Stimulated activated memory B cell treated with anti-CD40 and anti-IgM and Interleukin-4, amounts not matched to agents 10 μg/mL and 1 μg/mL and 100 μg/mL, for 72 hours (primary cell): Measurements from ENCODE around the gene GRM8.

ENCODE experiments used
- ATAC-seq: fragments of 150-1000 bp; cut with Tn5 transposase; 2 replicates; pipeline ENCODE4 v1.10.0; 2021
- H3K27ac Mint-ChIP-seq: one replicate; pipeline ENCODE4 v1.8.0; 2022; ENCODE audit warnings: mild to moderate bottlenecking, mixed read lengths
- H3K27me3 Mint-ChIP-seq: one replicate; pipeline ENCODE4 v1.8.0; 2022; ENCODE audit warnings: mixed read lengths
- H3K36me3 Mint-ChIP-seq: one replicate; pipeline ENCODE4 v1.8.0; 2022; ENCODE audit warnings: mixed read lengths
- H3K4me1 Mint-ChIP-seq: one replicate; pipeline ENCODE4 v1.8.0; 2022; ENCODE audit warnings: mixed read lengths
- H3K4me3 Mint-ChIP-seq: one replicate; pipeline ENCODE4 v1.8.0; 2022; ENCODE audit warnings: mild to moderate bottlenecking, moderate library complexity, mixed read lengths
- H3K9me3 Mint-ChIP-seq: one replicate; pipeline ENCODE4 v1.8.0; 2022; ENCODE audit warnings: mixed read lengths

Gene GRM8

DNA sequence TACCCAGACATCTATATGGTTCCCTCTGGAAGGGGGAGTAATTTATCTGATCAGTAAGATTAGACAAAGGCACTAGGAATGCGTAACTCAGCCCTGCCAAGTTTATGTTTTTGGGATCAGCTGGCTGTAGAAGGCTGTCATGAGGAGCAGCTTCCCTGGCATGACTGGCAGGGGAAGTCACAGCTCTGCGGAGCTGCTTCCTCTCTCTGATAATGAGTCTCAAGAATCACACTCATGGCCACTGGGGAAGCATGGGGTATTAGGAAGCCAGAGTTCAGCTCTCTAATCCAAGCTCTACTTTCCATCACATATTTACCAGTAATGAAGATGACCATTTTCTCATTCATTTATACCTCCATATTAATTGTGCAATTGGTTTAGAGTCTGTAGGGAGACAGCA, 758.9 kb downstream of the GRM8 start:
- no peaks in the 10 kb centered on the region for H3K4me1 Mint-ChIP-seq
- H3K4me3 Mint-ChIP-seq = no peak overlapping the region
- H3K36me3 Mint-ChIP-seq = no peaks in the 10 kb centered on the region
- no peaks in the 10 kb centered on the region for H3K27me3 Mint-ChIP-seq
- no peaks in the 10 kb centered on the region for H3K9me3 Mint-ChIP-seq
- no peak overlapping the region for H3K27ac Mint-ChIP-seq
- no peak for ATAC-seq

DNA sequence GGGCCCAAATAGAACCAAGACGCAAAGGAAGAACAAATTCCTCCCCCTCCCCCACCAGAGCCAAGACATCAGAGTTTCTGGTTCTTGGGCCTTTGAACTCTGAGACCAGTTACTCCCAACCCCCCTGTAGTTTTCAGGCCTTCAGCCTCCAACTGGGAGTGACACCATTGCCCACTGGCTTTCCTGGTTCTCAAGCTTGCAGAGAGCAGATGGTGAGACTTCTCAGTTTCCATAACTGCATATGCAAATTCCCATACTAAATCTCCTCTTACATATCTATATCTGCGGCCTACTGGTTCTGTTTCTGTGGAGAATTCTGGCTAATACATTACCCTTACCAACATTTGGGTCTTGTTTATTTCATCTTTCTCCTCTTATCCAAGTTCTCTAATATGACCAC, 762.9 kb downstream of the GRM8 start:
- H3K27ac Mint-ChIP-seq = no peak overlapping the region
- H3K4me3 Mint-ChIP-seq = no peak overlapping the region
- no peaks in the 10 kb centered on the region for H3K4me1 Mint-ChIP-seq
- no peak for ATAC-seq
- H3K9me3 Mint-ChIP-seq = no peaks in the 10 kb centered on the region
- H3K36me3 Mint-ChIP-seq = no peaks in the 10 kb centered on the region
- H3K27me3 Mint-ChIP-seq = no peaks in the 10 kb centered on the region

DNA sequence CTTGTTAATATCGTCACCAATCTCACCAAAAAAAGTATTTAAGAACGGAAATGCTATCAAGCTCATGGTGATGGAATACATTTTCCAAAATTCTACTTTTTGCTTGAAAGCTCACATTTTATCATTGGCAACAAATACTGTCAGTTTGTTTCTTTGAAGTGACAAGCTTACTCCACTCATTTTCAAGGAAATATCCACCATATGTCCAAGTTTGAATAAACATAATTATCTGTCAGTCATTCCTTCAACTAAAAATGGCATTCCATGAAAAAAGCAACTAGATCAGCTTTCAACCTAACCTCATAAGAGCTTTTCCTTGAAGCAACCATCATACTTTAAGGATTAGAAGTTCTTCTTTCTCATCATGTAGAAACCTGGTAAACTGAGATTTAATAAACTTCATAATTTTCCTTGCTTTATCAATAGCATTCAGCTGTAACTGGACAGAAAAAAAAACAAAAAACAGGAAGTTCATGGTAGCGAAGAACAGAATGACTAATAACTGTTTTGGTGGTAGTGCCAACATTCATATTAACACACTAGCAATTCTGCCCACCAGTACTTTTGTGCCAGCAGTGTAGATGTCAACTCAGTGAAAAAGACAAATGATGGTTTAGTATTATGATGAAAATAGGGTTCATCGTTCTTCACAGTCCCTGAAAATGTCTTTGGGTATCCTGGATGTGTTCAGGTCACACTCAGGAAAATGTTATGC, 764.9 kb downstream of the GRM8 start:
- ATAC-seq = no peak
- no peaks in the 10 kb centered on the region for H3K9me3 Mint-ChIP-seq
- no peak overlapping the region for H3K4me3 Mint-ChIP-seq
- H3K36me3 Mint-ChIP-seq = no peaks in the 10 kb centered on the region
- no peaks in the 10 kb centered on the region for H3K27me3 Mint-ChIP-seq
- H3K4me1 Mint-ChIP-seq = no peaks in the 10 kb centered on the region
- no peak overlapping the region for H3K27ac Mint-ChIP-seq

DNA sequence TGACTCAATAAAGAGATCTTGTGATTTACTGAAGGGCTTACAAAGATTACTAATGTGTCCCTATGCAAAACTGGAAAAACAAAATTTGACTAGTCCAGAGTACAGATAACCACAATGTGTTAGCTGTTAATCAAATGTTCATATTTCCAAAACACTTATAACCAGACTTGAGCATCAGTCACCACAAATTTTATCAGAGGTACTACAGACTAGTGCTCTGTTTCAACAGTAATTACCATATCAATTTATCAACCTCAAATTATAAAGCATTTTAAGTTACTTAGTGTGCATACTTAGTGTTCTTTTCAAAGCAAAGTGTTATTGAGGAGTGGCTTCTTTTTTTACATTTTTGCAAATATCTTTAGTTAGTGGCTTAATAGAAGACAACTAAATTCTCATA, 765.9 kb downstream of the GRM8 start:
- H3K27ac Mint-ChIP-seq = no peak overlapping the region
- ATAC-seq = no peak
- H3K9me3 Mint-ChIP-seq = no peaks in the 10 kb centered on the region
- no peak overlapping the region for H3K4me3 Mint-ChIP-seq
- H3K36me3 Mint-ChIP-seq = no peaks in the 10 kb centered on the region
- no peaks in the 10 kb centered on the region for H3K4me1 Mint-ChIP-seq
- H3K27me3 Mint-ChIP-seq = no peaks in the 10 kb centered on the region

DNA sequence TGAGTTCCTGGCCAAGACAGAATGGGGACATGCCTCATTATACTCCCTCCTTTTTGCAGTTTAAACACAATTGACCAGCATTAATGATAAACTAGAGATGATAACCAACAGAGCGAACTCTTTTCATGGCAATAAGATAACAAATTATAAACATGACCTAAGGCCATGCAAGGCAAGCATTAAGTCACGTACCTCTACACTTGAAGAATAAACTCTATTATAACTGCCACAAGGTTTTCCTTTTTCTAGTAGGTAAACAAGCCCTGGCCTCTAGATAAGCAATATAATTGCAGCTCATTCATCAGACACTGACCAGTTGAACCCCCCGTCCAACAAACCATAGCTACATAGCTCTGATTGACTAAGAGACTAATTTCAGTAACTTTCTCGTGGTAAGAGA, 767.0 kb downstream of the GRM8 start:
- H3K27me3 Mint-ChIP-seq = no peaks in the 10 kb centered on the region
- no peak overlapping the region for H3K27ac Mint-ChIP-seq
- H3K9me3 Mint-ChIP-seq = no peaks in the 10 kb centered on the region
- H3K36me3 Mint-ChIP-seq = no peaks in the 10 kb centered on the region
- ATAC-seq = no peak
- H3K4me3 Mint-ChIP-seq = no peak overlapping the region
- no peaks in the 10 kb centered on the region for H3K4me1 Mint-ChIP-seq

DNA sequence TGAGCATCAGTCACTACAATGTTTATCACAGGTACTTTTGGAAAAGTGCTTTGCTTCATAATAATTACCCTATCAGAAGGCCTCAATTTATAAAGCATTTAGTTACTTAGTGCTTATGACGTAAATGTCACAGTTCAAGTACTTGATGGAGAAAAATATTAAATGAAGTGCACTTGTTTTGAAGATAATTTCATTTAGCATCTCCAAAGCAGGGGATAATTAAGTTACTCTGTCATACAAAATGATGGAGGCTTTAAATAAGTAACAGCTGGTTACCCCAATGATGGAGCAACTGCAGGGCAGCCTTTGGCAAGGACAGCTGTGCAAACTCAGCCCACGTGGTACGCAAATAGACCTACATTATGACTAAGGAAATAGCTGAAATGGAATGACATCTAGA, 768.8 kb downstream of the GRM8 start:
- ATAC-seq = no peak
- H3K27ac Mint-ChIP-seq = no peak overlapping the region
- no peaks in the 10 kb centered on the region for H3K9me3 Mint-ChIP-seq
- H3K4me1 Mint-ChIP-seq = no peaks in the 10 kb centered on the region
- H3K27me3 Mint-ChIP-seq = no peaks in the 10 kb centered on the region
- no peaks in the 10 kb centered on the region for H3K36me3 Mint-ChIP-seq
- no peak overlapping the region for H3K4me3 Mint-ChIP-seq

DNA sequence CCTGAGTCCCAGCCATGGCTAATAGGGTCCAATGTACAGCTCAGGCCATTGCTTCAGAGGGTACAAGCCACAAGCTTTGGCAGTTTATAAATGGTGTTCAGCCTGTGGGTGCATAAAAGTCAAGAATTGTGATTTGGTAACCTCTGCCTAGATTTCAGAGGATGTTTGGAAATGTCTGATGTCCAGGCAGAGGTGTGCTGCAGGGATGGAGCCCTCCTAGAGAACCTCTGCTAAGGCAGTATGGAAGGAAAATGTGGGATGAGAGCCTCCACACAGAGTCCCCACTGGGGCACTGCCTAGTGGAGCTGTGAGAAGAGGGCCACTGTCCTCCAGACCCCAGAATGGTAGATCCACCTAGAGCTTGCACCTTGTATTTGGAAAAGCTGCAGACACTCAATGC, 779.9 kb downstream of the GRM8 start:
- no peaks in the 10 kb centered on the region for H3K4me1 Mint-ChIP-seq
- H3K27me3 Mint-ChIP-seq = no peaks in the 10 kb centered on the region
- no peak for ATAC-seq
- H3K9me3 Mint-ChIP-seq = peaks cover 10% of the 10 kb centered on the region
- no peak overlapping the region for H3K27ac Mint-ChIP-seq
- no peak overlapping the region for H3K4me3 Mint-ChIP-seq
- H3K36me3 Mint-ChIP-seq = no peaks in the 10 kb centered on the region

DNA sequence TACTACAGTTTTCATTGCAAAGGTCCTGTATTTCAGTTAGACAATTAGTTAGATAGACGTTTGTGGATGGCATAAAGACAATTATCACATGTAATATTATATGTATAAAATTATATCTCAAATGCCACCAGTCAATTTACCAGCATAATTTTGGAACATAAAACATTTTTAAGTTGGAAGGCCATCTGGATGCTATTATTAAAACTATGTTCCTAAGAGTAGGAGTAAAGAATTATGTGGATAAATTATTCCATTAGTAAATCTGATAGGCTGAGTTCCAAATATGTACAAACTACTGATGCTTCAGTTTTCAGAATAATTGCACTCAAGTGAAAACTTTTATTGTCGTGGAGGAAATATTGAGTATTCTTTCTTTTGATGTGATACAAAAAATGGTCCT, 790.3 kb downstream of the GRM8 start:
- Mint-ChIP-seq H3K27ac (no peak overlapping the region), H3K9me3 (peaks cover 3% of the 10 kb centered on the region), H3K4me1 (no peaks in the 10 kb centered on the region), H3K27me3 (no peaks in the 10 kb centered on the region), H3K36me3 (no peaks in the 10 kb centered on the region), H3K4me3 (no peak overlapping the region)
- no peak for ATAC-seq

DNA sequence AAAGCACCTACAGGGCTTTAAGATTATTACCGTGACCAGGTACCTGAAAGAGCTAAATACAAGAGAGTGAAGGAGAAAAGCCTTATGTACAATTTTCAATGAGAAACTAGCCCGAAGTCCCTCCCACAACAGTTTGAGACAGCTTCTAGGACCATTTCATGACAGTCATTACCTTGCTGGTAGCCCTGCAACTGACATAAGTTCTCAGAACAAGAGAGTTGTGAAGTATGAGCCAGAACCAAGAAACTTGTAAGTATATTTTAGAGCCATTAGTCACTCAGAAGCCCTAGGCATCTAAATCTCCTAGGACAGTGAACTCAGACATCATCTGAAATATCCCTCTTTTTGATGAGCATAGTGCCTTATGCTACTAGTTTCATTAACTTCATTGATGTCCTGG, 792.1 kb downstream of the GRM8 start:
- ATAC-seq = no peak
- Mint-ChIP-seq H3K36me3 (no peaks in the 10 kb centered on the region), H3K9me3 (peaks cover 3% of the 10 kb centered on the region), H3K27me3 (no peaks in the 10 kb centered on the region), H3K4me1 (no peaks in the 10 kb centered on the region), H3K4me3 (no peak overlapping the region), H3K27ac (no peak overlapping the region)

DNA sequence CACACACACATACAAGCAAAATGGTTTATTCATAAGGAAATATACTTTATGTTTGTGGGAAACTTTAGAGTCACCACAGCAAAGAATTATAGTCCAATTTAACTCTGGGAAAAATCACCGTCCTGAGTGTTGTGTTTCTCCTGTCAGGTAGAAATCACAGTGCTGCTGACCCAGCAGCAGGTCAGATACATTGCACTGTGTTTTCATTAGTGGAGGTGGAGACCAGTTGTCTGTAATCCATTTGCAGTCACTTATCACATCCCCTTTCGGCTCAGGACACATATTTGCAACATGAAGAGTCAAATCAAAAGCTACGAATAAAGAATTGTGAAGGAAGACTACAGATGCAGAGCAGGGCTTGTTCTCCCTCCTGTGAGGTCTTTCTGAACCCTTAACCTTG, 799.6 kb downstream of the GRM8 start:
- H3K4me1 Mint-ChIP-seq = no peaks in the 10 kb centered on the region
- H3K9me3 Mint-ChIP-seq = no peaks in the 10 kb centered on the region
- no peak overlapping the region for H3K27ac Mint-ChIP-seq
- ATAC-seq = no peak
- no peak overlapping the region for H3K4me3 Mint-ChIP-seq
- H3K27me3 Mint-ChIP-seq = no peaks in the 10 kb centered on the region
- no peaks in the 10 kb centered on the region for H3K36me3 Mint-ChIP-seq

DNA sequence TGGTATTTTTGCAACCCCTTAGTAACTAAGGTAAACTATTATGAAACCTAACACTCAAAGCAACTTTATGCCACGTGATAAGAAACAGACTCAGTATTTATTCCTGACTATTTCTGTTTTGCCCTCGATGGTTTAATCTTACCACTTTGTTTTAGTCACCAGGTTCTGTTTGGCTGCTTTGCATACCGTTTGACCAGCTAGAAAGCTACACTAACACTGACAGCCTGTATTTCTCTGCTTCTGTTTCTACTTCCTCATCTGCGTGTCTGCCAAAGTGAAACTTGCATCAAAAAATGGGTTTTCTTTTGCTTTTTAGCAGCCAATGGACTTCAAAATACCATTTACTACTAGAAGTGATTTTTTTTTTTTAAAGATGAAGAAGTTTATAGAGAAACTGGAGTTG, 802.5 kb downstream of the GRM8 start:
- H3K36me3 Mint-ChIP-seq = no peaks in the 10 kb centered on the region
- H3K27ac Mint-ChIP-seq = no peak overlapping the region
- no peak for ATAC-seq
- H3K4me1 Mint-ChIP-seq = no peaks in the 10 kb centered on the region
- H3K27me3 Mint-ChIP-seq = no peaks in the 10 kb centered on the region
- no peak overlapping the region for H3K4me3 Mint-ChIP-seq
- H3K9me3 Mint-ChIP-seq = no peaks in the 10 kb centered on the region

DNA sequence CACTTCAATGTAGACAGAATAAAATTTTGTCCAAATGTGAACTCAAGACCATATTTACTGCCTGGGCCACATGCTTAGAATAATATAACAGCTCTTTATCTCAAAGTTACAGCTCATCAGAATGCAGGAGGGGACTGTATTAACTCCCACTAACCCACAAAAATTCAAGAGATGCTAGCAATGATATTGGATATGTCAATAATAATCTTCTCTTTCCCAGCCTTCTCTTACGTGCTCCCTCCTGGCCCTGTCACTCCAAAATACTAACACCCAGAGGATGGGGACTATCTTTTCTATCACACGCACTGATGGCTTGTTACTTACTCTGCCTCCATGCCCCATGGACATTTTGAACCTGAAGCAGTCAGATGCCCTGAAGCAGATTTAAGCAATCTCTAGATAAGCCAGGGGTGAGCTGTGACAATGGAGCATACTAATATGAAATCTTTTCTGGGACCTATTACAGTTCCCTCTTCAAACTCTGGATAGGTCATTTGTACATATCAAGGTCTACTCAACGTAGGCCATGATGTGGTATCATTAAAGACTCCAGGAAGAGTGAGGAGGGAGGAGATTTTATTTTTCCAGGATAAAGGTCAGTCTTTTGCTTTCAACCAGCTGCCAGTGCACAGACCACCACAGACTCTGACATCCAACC, 803.0 kb downstream of the GRM8 start:
- no peak overlapping the region for H3K27ac Mint-ChIP-seq
- H3K4me1 Mint-ChIP-seq = no peaks in the 10 kb centered on the region
- ATAC-seq = peak; percentile 20
- no peaks in the 10 kb centered on the region for H3K27me3 Mint-ChIP-seq
- H3K36me3 Mint-ChIP-seq = no peaks in the 10 kb centered on the region
- no peak overlapping the region for H3K4me3 Mint-ChIP-seq
- H3K9me3 Mint-ChIP-seq = no peaks in the 10 kb centered on the region

DNA sequence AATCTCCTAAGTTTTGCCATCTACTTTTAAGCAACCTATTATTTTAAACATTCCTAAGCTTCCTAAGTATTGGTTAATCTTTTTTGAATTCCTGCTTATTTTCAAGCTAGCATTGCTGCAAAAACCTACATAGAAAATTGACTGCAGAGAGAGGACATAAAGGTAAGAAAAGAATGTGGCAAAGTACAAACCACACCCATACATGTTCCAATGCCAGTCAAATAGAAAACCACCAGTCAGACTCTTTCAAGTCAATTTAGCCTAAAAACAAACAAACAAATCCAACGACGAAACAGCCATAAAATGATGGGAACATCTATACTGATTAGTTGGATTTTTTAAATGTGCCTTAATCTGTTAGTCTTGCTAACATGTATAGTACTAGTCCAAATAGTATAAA, 804.8 kb downstream of the GRM8 start:
- Mint-ChIP-seq H3K9me3 (no peaks in the 10 kb centered on the region), H3K4me3 (no peak overlapping the region), H3K4me1 (no peaks in the 10 kb centered on the region), H3K27me3 (no peaks in the 10 kb centered on the region), H3K27ac (no peak overlapping the region), H3K36me3 (no peaks in the 10 kb centered on the region)
- no peak for ATAC-seq

DNA sequence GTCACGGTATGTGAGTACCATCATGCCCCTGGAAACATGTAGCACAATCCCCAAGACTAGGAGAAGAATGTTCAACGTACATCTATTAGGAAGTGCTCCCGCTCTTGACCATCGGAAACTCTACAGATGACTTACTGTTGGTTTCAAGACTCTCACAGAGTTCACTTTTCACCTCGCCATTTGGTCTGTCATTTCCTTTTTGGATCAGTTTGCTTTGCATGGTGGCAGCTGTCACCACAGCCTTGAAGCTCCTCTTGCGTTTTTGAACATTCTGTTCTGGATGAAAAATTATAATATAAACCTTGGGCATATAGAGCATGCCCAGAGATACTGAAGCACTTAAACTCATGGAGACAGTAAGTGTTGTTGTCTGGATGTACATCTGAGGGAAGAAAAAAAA, 806.8 kb downstream of the GRM8 start:
- no peaks in the 10 kb centered on the region for H3K27me3 Mint-ChIP-seq
- no peaks in the 10 kb centered on the region for H3K4me1 Mint-ChIP-seq
- H3K4me3 Mint-ChIP-seq = no peak overlapping the region
- H3K27ac Mint-ChIP-seq = no peak overlapping the region
- no peak for ATAC-seq
- no peaks in the 10 kb centered on the region for H3K36me3 Mint-ChIP-seq
- no peaks in the 10 kb centered on the region for H3K9me3 Mint-ChIP-seq

DNA sequence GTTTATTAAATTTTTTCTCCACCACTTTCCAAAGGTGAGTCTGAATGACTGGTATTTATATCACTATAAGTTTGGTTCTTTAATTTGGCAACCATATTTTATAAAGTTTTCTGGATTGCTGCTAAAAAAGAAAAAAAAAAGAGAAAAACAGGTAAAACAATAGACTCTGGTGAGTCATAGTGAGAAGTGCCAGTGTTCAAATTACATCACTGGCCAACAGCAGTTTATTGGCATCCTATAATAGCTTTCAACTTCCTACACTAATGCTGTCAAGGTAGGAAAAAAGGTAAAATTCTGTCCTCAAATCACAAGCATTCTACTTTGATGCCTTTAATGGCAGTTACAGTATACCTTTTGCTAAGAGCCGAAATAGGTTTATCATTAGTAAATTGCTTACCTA, 808.8 kb downstream of the GRM8 start:
- H3K4me1 Mint-ChIP-seq = no peaks in the 10 kb centered on the region
- H3K27me3 Mint-ChIP-seq = no peaks in the 10 kb centered on the region

DNA sequence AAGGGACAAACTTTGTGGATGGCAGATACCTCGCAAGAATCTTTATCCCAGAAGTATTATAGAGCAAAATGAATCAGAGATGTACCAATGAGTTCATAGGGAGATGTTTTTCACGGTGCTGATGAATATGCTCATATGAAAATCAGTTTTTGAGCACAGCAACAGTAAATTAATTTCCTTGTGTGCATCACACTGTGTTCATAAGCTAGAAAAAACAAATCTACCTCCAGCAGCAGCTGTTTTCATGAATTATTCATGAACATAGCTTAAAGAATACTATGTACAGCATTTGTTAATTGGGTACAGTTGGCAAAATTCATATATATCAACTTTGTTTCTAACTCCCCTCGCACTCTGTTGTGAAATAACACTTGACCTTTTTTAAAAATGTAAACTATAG, 809.8 kb downstream of the GRM8 start:
- no peaks in the 10 kb centered on the region for H3K36me3 Mint-ChIP-seq
- H3K9me3 Mint-ChIP-seq = peaks cover 3% of the 10 kb centered on the region
- no peak overlapping the region for H3K4me3 Mint-ChIP-seq
- H3K4me1 Mint-ChIP-seq = no peaks in the 10 kb centered on the region
- no peak overlapping the region for H3K27ac Mint-ChIP-seq
- no peak for ATAC-seq
- H3K27me3 Mint-ChIP-seq = no peaks in the 10 kb centered on the region

More for the DNA sequence above, 808.8 kb downstream of the GRM8 start:
- H3K9me3 Mint-ChIP-seq = peaks cover 3% of the 10 kb centered on the region
- H3K4me3 Mint-ChIP-seq = no peak overlapping the region
- H3K27ac Mint-ChIP-seq = no peak overlapping the region
- ATAC-seq = no peak
- no peaks in the 10 kb centered on the region for H3K36me3 Mint-ChIP-seq
